Left renal cortex interstitium (tissue), 4 donors: Measurements from ENCODE around the gene TUT7. TPM values are rescaled to one million over a fixed set of nuclear protein-coding genes. Genes with fewer than 3 reads are reported as not detected.
"Not testable (repeated sequence)": the region's sequence is repeated elsewhere in the genome, so short reads cannot be mapped to it uniquely, and the experiment has no call there.

Source experiments
- DNase-seq, 4 donors: peaks; one replicate each; pipeline ENCODE4 v3.0.0-alpha.2; 2013; ENCODE audit warnings: low read depth in 4 of 4, low spot score in 2 of 4, missing footprints in 1 of 4
- polyA plus RNA-seq, 4 donors: library from polyadenylated mRNA; unstranded; fragments of 120-200 nt; gene quantifications; one replicate each; pipeline ENCODE4 v1.2.1, GENCODE V29; 2013; ENCODE audit not compliant: insufficient read length in 4 of 4

TUT7 gene
- polyA plus RNA-seq, 4 donors, result 21.1 to 31.0 (median 27.2) TPM

GRCh38 chr9:86303316-86303975, 50.8 kb downstream of the TUT7 start:
- DNase-seq, result no peak

- no peak for DNase-seq
Measured at GRCh38 chr9:86301686-86302085, 52.5 kb downstream of the TUT7 start.

GRCh38 chr9:86300701-86301100, 53.5 kb downstream of the TUT7 start:
- DNase-seq, result no peak

- DNase-seq, result no peak
Measured at GRCh38 chr9:86298873-86299272, 55.3 kb downstream of the TUT7 start.

- not testable (repeated sequence) for DNase-seq
Measured at GRCh38 chr9:86290341-86290740, 63.9 kb downstream of the TUT7 start.

GRCh38 chr9:86288499-86289198, 65.6 kb downstream of the TUT7 start:
- no peak for DNase-seq

- peak in 1 of 4 donors; percentile 28 for DNase-seq
Measured at GRCh38 chr9:86287013-86287412, 67.2 kb downstream of the TUT7 start.

GRCh38 chr9:86286278-86286677, 67.9 kb downstream of the TUT7 start:
- DNase-seq, result no peak

GRCh38 chr9:86285261-86285660, 68.9 kb downstream of the TUT7 start:
- DNase-seq, result no peak

- DNase-seq, result peak in 1 of 4 donors; percentile 25
Measured at GRCh38 chr9:86282979-86283535, 71.2 kb downstream of the TUT7 start.

GRCh38 chr9:86282077-86282978, 71.9 kb downstream of the TUT7 start, which contains the start of gene ISCA1:
ISCA1 (minus strand) TSS chr9:86282538; CDS start chr9:86282458, 80 bp downstream.
- peak; percentile 69 to 91 (median 90) for DNase-seq

- peak in 3 of 4 donors; percentile 9 to 26 (median 24) for DNase-seq
Measured at GRCh38 chr9:86281593-86282076, 72.6 kb downstream of the TUT7 start.

- DNase-seq, result no peak
Measured at GRCh38 chr9:86280580-86280979, 73.6 kb downstream of the TUT7 start.

- DNase-seq, result no peak
Measured at GRCh38 chr9:86279839-86280238, 74.4 kb downstream of the TUT7 start.

GRCh38 chr9:86277072-86277471, 77.1 kb downstream of the TUT7 start:
- DNase-seq, result no peak

GRCh38 chr9:86275962-86276361, 78.2 kb downstream of the TUT7 start:
- no peak for DNase-seq

GRCh38 chr9:86274821-86275643, 79.2 kb downstream of the TUT7 start:
- DNase-seq, result no peak

GRCh38 chr9:86272221-86272620, 82.0 kb downstream of the TUT7 start:
- DNase-seq, result no peak

- no peak for DNase-seq
Measured at GRCh38 chr9:86263876-86264275, 90.3 kb downstream of the TUT7 start.

- no peak for DNase-seq
Measured at GRCh38 chr9:86262492-86262891, 91.7 kb downstream of the TUT7 start.
